Ascending aorta (tissue), 2 donors: Measurements from ENCODE around the gene WDR64. TPM values are rescaled to one million over a fixed set of nuclear protein-coding genes. Genes with fewer than 3 reads are reported as not detected.

Experiments
- DNase-seq, 2 donors: peaks; one replicate each; pipeline ENCODE4 v3.0.0-alpha.2; 2019; ENCODE audit warnings: low spot score in 2 of 2
- H3K27ac ChIP-seq, 2 donors: fragments of 200-600 bp; sonication (generic); one replicate each; pipeline ENCODE4 v1.5.1; 2016 to 2017; ENCODE audit warnings: mild to moderate bottlenecking in 1 of 2
- H3K27me3 ChIP-seq: fragments of 200-600 bp; sonication (generic); one replicate; pipeline ENCODE4 v1.5.1; 2017
- H3K36me3 ChIP-seq, 2 donors: fragments of 200-600 bp; sonication (generic); one replicate each; pipeline ENCODE4 v1.5.1; 2016
- H3K4me1 ChIP-seq, 2 donors: fragments of 200-600 bp; sonication (generic); one replicate each; pipeline ENCODE4 v1.5.1; 2016 to 2017; ENCODE audit warnings: mild to moderate bottlenecking in 1 of 2
- H3K4me3 ChIP-seq, 2 donors: fragments of 200-600 bp; sonication (generic); one replicate each; pipeline ENCODE4 v1.5.1; 2016 to 2017; ENCODE audit warnings: mild to moderate bottlenecking in 1 of 2
- H3K9me3 ChIP-seq, 2 donors: fragments of 200-600 bp; sonication (generic); one replicate each; pipeline ENCODE4 v1.5.1; 2016
- intact Hi-C: fragments of 100-400 bp; cut with DNase I; formaldehyde crosslinking; loops from one replicate; pipeline ENCODE4 v1.15.1; 2023
- total RNA-seq: library from RNA; depleted of rRNA; stranded (reverse); fragments of >200 nt; gene quantifications from one replicate; pipeline ENCODE4 v1.1.0, GENCODE V29; 2016
- TF ChIP-seq, protein P1 (sequence below), 3 experiments: fragments of 200-600 bp in 2 of 3; fragments of 450-650 bp in 1 of 3; sonication (generic) in 2 of 3; IDR thresholded peaks; one replicate each; pipeline ENCODE4 v1.5.1; 2016 to 2019; ENCODE audit warnings: antibody characterized with exemption in 3 of 3, mild to moderate bottlenecking in 1 of 3, moderate library complexity in 1 of 3

The WDR64 gene
- total RNA-seq, 1 donor from 2014 or later: not detected

- H3K27me3 ChIP-seq: no peaks in the 10 kb centered on the region
- H3K4me3 ChIP-seq: no peak overlapping the region
- no peaks in the 10 kb centered on the region for H3K36me3 ChIP-seq
- H3K9me3 ChIP-seq: no peaks in the 10 kb centered on the region
- TF ChIP-seq, protein P1, sequence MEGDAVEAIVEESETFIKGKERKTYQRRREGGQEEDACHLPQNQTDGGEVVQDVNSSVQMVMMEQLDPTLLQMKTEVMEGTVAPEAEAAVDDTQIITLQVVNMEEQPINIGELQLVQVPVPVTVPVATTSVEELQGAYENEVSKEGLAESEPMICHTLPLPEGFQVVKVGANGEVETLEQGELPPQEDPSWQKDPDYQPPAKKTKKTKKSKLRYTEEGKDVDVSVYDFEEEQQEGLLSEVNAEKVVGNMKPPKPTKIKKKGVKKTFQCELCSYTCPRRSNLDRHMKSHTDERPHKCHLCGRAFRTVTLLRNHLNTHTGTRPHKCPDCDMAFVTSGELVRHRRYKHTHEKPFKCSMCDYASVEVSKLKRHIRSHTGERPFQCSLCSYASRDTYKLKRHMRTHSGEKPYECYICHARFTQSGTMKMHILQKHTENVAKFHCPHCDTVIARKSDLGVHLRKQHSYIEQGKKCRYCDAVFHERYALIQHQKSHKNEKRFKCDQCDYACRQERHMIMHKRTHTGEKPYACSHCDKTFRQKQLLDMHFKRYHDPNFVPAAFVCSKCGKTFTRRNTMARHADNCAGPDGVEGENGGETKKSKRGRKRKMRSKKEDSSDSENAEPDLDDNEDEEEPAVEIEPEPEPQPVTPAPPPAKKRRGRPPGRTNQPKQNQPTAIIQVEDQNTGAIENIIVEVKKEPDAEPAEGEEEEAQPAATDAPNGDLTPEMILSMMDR (IDR thresholded peaks at IDR 0.05): no peak
- H3K27ac ChIP-seq: no peak overlapping the region
- intact Hi-C loops: no loop called here
- no peaks in the 10 kb centered on the region for H3K4me1 ChIP-seq
- DNase-seq: no peak
Measured at GRCh38 chr1:241776911-241777310, 124.8 kb downstream of the WDR64 start.

DNA sequence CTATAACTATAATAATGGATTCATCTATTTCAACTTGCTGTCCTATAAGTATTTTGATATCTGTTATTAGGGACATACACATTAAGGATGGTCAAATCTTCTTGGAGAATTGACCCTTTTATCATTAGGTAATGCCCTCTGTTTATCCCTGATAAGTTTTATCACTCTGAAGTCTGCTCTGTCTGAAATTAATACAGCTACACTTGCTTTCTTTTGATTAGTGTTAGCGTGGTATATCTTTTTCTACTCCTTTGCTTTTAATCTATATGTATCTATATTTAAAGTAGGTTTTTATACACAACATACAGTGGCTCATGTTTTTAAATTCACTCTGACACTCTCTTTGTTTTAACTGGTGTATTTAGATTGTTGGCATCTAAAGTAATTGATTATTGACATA, 126.0 kb downstream of the WDR64 start:
- Histone ChIP-seq H3K36me3 (no peaks in the 10 kb centered on the region), H3K4me1 (no peaks in the 10 kb centered on the region), H3K27me3 (no peaks in the 10 kb centered on the region), H3K27ac (no peak overlapping the region), H3K4me3 (no peak overlapping the region), H3K9me3 (no peaks in the 10 kb centered on the region)
- DNase-seq: no peak
- TF ChIP-seq, protein P1 (IDR thresholded peaks at IDR 0.05): no peak
- intact Hi-C loops: no loop called here

DNA sequence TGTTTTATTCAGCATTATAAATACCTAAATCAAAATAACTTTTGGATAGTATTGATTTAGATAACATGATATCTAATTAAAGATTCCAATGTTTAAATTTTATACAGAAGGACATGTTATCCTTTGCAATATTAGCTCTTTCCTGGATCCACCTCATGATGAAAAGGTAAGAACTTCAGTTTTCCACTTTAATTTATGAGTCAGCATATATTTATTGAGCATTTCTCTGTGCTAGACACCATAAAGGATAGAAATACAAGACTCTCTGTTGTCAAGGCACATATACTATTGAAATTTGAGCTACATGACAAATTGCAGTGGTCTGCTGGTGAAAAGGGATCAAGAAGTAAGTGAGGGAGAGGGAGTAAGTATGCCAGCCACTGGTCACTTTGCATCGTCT, 127.8 kb downstream of the WDR64 start:
- TF ChIP-seq, protein P1 (IDR thresholded peaks at IDR 0.05): no peak
- no peaks in the 10 kb centered on the region for H3K27me3 ChIP-seq

GRCh38 chr1:241782396-241782795, 130.3 kb downstream of the WDR64 start:
- Histone ChIP-seq H3K27me3 (no peaks in the 10 kb centered on the region), H3K36me3 (no peaks in the 10 kb centered on the region), H3K27ac (no peak overlapping the region), H3K4me3 (no peak overlapping the region), H3K4me1 (no peaks in the 10 kb centered on the region), H3K9me3 (no peaks in the 10 kb centered on the region)
- no peak for DNase-seq
- TF ChIP-seq, protein P1 (IDR thresholded peaks at IDR 0.05): no peak
- intact Hi-C loops: no loop called here

More for the DNA sequence above, 127.8 kb downstream of the WDR64 start:
- Histone ChIP-seq H3K27ac (no peak overlapping the region), H3K4me1 (no peaks in the 10 kb centered on the region), H3K9me3 (no peaks in the 10 kb centered on the region), H3K36me3 (no peaks in the 10 kb centered on the region), H3K4me3 (no peak overlapping the region)
- no peak for DNase-seq
- intact Hi-C loops: no loop called here

DNA sequence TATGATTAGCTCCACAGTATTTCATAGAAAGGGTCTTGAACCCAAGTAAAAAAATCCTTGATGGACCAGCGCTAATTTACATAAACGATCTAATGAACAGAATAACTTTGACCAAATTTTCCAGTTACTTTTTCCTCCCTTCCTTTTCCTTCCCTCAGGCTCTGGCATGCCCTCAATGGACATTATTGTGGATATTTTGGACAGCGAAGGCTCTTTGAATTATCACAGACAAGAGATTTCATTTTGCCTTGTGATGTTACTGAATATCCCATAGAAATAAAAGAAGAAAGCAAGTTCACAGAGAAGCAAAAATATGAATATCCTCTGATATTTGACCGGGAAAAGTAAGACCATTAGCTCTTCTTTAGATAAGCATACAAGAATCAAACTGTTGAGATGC, 135.6 kb downstream of the WDR64 start:
- intact Hi-C loops: no loop called here
- H3K4me1 ChIP-seq: no peaks in the 10 kb centered on the region
- TF ChIP-seq, protein P1 (IDR thresholded peaks at IDR 0.05): no peak
- DNase-seq: no peak
- no peak overlapping the region for H3K4me3 ChIP-seq
- no peaks in the 10 kb centered on the region for H3K36me3 ChIP-seq
- H3K27ac ChIP-seq: no peak overlapping the region
- no peaks in the 10 kb centered on the region for H3K27me3 ChIP-seq
- no peaks in the 10 kb centered on the region for H3K9me3 ChIP-seq

GRCh38 chr1:241789061-241789460, 137.0 kb downstream of the WDR64 start:
- Histone ChIP-seq H3K4me3 (no peak overlapping the region), H3K36me3 (no peaks in the 10 kb centered on the region), H3K27me3 (no peaks in the 10 kb centered on the region), H3K27ac (no peak overlapping the region), H3K9me3 (no peaks in the 10 kb centered on the region), H3K4me1 (no peaks in the 10 kb centered on the region)
- TF ChIP-seq, protein P1 (IDR thresholded peaks at IDR 0.05): no peak
- intact Hi-C loops: no loop called here
- no peak for DNase-seq
